Rectal smooth muscle tissue (tissue), 1 donor: ENCODE data around the gene WASF2.
A peak's percentile ranks its signal among the peaks of the same experiment; 100 is the strongest.

Source experiments
- H3K27ac ChIP-seq: one replicate; pipeline ENCODE4 v1.7.0; 2013; ENCODE audit warnings: low read depth, low read length, inconsistent platforms
- H3K27me3 ChIP-seq: one replicate; pipeline ENCODE4 v1.7.0; 2013; ENCODE audit warnings: low read length; ENCODE audit not compliant: control insufficient read depth, insufficient read depth
- H3K36me3 ChIP-seq: one replicate; pipeline ENCODE4 v1.7.0; 2013; ENCODE audit warnings: low read length; ENCODE audit not compliant: control insufficient read depth, insufficient read depth
- H3K4me1 ChIP-seq: one replicate; pipeline ENCODE4 v1.7.0; 2013; ENCODE audit warnings: low read length; ENCODE audit not compliant: control insufficient read depth, insufficient read depth
- H3K4me3 ChIP-seq: one replicate; pipeline ENCODE4 v1.7.0; 2013; ENCODE audit warnings: low read length
- H3K9ac ChIP-seq: one replicate; pipeline ENCODE4 v1.7.0; 2013; ENCODE audit warnings: low read length

The WASF2 gene

DNA sequence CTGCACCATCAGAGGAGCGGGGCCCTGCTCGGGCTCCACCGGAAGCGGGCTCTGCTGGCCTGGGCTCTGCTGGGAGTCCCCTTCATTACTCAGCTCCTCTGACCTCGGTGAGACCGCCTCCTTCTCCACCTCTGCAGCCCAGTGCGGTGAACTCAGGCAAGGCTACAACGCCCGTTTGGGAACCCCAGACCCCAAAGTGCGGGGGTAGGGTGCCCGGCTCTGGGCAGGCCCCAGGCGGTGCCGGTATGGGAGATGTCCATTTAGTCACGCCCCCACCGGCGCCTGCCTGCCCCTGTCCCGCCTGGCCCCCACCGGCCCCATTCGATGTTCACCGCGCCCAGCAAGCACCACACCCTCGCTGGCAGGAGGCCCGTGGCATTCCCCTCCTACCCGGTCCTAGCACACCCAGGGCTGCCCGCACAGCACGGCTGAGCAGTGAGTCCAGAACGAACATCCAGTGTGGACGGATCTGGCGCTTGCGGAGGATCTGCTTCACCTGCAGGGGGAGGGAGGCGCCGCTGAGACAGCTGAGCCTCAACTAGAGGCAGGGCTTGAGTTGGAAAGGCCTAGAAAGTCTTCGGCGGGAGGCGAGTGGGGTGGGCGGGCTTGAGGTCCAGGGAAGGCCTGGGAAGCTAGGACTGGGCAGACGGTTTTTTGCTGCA lies 133.2 kb downstream of the WASF2 start:
- Histone ChIP-seq H3K9ac (no peak overlapping the region), H3K4me1 (no peaks in the 10 kb centered on the region), H3K27me3 (no peaks in the 10 kb centered on the region), H3K36me3 (peaks cover 6% of the 10 kb centered on the region), H3K27ac (no peak overlapping the region), H3K4me3 (peak overlapping the region; percentile 55)

DNA sequence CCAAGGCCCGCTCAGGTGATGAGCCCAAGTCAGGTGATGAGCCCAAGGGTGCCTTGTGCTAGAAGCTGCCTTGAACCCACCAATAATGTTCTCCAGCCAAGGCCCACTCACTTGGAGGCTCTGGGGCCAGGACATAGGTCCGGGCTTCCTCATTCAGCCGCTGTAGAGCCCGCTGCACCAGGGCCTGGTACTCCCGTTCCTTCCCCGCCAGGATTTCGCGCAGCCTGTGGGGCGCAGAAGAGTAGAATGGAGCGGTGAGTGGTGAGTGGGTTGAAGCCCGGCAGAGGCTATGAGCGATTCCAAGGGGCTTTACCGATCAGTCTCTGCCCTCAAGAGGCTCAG lies 133.7 kb downstream of the WASF2 start:
- peaks cover 6% of the 10 kb centered on the region for H3K36me3 ChIP-seq
- no peak overlapping the region for H3K27ac ChIP-seq
- H3K27me3 ChIP-seq = no peaks in the 10 kb centered on the region
- H3K4me1 ChIP-seq = no peaks in the 10 kb centered on the region
- no peak overlapping the region for H3K9ac ChIP-seq
- no peak overlapping the region for H3K4me3 ChIP-seq

DNA sequence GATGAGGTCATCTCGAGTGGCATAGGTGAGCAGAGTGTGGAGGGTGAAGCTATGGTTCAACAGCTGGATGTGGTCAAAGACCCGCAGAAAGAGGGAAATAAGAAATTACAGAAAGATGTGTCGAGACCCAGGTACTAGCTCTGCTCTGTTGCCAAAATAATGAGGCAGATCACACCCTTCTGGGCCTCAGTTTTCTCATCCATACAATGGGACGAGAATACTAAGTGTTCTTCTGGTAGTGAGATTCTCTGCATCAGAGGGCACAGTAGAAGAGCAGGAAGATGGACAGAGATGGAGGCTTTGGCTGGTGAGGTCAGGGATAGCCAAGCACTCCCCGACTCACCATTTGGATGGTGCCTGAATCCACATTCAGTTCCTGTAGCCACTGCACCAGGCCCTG lies 134.3 kb downstream of the WASF2 start:
- H3K36me3 ChIP-seq = peaks cover 6% of the 10 kb centered on the region
- no peak overlapping the region for H3K9ac ChIP-seq

More for the DNA sequence above, 134.3 kb downstream of the WASF2 start:
- Histone ChIP-seq H3K27me3 (no peaks in the 10 kb centered on the region), H3K27ac (no peak overlapping the region), H3K4me1 (peaks cover under 1% of the 10 kb centered on the region), H3K4me3 (no peak overlapping the region)
